Activated CD4-positive, alpha-beta memory T cell treated with anti-CD3 and anti-CD28 coated beads for 36 hours (primary cell): ENCODE results near the gene ZNF106. TPM values are rescaled to one million over a fixed set of nuclear protein-coding genes. Genes with fewer than 3 reads are reported as not detected.

Experiments
- total RNA-seq, 2 experiments: library from RNA; stranded (reverse); gene quantifications; one replicate each; pipeline ENCODE4 v1.2.3, GENCODE V29; 2021

The ZNF106 gene
- total RNA-seq, 2 experiments from 2014 or later: 47.1 to 48.0 TPM

Other genes starting within 250 kb of the ZNF106 start
- 10 to 100 TPM; 23.5 to 26.1 TPM for gene GANC, start 217.9 kb downstream of the ZNF106 start, total RNA-seq
- gene TMEM87A, start 217.7 kb downstream of the ZNF106 start, total RNA-seq: 10 to 100 TPM; 26.1 to 28.7 TPM
- 1 to 10 TPM; 2.2 to 2.7 TPM for gene CAPN3, start 131.6 kb downstream of the ZNF106 start, total RNA-seq
- gene SNAP23, start 4.5 kb upstream of the ZNF106 start, total RNA-seq: 10 to 100 TPM; 43.1 to 46.8 TPM
- 10 to 100 TPM; 15.7 to 17.2 TPM for gene LRRC57, start 57.7 kb upstream of the ZNF106 start, total RNA-seq
- 10 to 100 TPM; 44.9 to 45.1 TPM for gene HAUS2, start 57.7 kb upstream of the ZNF106 start, total RNA-seq
- 1 to 10 TPM; 3.4 to 3.8 TPM for gene STARD9, start 84.5 kb upstream of the ZNF106 start, total RNA-seq
- gene CDAN1, start 246.0 kb upstream of the ZNF106 start, total RNA-seq: 10 to 100 TPM; 20.9 to 21.0 TPM